Fibroblast of lung (primary cell): ENCODE measurements around the gene PARS2.

ENCODE experiments used
- CTCF ChIP-seq, 2 donors: IDR thresholded peaks in 1 of 2; conservative IDR thresholded peaks in 1 of 2; 1 replicate in 1 of 2; 2 replicates in 1 of 2; pipeline ENCODE4 v1.5.1; 2011 to 2012; ENCODE audit warnings: low read length in 2 of 2, control low read depth in 1 of 2, inconsistent platforms in 1 of 2, low read depth in 1 of 2, mild to moderate bottlenecking in 1 of 2
- EZH2 ChIP-seq: IDR thresholded peaks from 2 replicates; pipeline ENCODE4 v1.5.1; 2012; ENCODE audit warnings: low read length, control low read depth, mild to moderate bottlenecking; ENCODE audit errors: missing control alignments

GRCh38 chr1:54751426-54751825, 12.9 kb downstream of the PARS2 start:
- TF ChIP-seq EZH2 (no peak), CTCF (conservative IDR thresholded peaks at IDR 0.05 in 1 of 2, IDR thresholded peaks at IDR 0.05 in 1 of 2; ENCODE audit: low read depth in 1 of 2, low read length in 2 of 2) (no peak)
